ENCODE measurements around the gene DHX16.

Gene DHX16

DNA sequence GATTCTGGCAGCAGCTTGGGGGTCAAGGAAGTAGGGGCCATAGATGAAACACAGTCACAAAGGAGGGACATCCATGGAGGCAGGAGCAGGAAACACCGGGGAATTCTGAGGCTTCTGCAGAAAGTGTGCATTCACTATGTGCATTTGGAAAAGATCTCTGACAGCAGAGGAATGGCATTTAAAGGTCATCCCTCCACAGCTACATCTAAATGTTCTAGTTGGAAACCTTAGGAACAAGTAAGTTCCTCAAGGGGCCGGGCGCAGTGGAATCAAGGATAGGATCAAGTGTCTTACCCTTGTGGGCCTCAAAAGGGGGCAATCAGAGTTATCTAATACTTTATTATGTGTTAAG is 17.1 kb downstream of the DHX16 start:
- H3K9me2 ChIP-seq (replicated peaks; ENCODE audit: insufficient read depth, low read length): no peaks in the 10 kb centered on the region
- no peak for TF ChIP-seq CTCF (IDR thresholded peaks at IDR 0.05; ENCODE audit: low read length)
- no peak for TF ChIP-seq EZH2 (optimal IDR thresholded peaks at IDR 0.05; ENCODE audit: low read depth, low read length)
- no peak for TF ChIP-seq EZH2phosphoT487 (IDR thresholded peaks at IDR 0.05; ENCODE audit: low read length)
- no peak overlapping the region for H3K4me3 ChIP-seq (ENCODE audit: low read length)
- H4K20me1 ChIP-seq (ENCODE audit: insufficient read depth, low read length): no peaks in the 10 kb centered on the region
- no peak overlapping the region for H3K4me2 ChIP-seq (ENCODE audit: low read depth, low read length)
- no peaks in the 10 kb centered on the region for H3K9me3 ChIP-seq (replicated peaks; ENCODE audit: insufficient read depth, low read length)
- no peak overlapping the region for H3K27ac ChIP-seq (ENCODE audit: low read length)
- no peak overlapping the region for H3K9ac ChIP-seq (ENCODE audit: low read length)
- H3K27me3 ChIP-seq (replicated peaks; ENCODE audit: insufficient read depth, low read length): no peaks in the 10 kb centered on the region
- H2AFZ ChIP-seq (ENCODE audit: low read length): no peak overlapping the region
- H3F3A ChIP-seq (ENCODE audit: insufficient read depth, low read length): peaks cover 4% of the 10 kb centered on the region
- no peak for DNase-seq
- no peaks in the 10 kb centered on the region for H3K79me2 ChIP-seq (ENCODE audit: low read length)
- H3K4me1 ChIP-seq (ENCODE audit: low read length): no peaks in the 10 kb centered on the region
- no peaks in the 10 kb centered on the region; the same call in 1 of the 2 replicates for H3K36me3 ChIP-seq (replicated peaks; ENCODE audit: insufficient read depth, low read length)

DNA sequence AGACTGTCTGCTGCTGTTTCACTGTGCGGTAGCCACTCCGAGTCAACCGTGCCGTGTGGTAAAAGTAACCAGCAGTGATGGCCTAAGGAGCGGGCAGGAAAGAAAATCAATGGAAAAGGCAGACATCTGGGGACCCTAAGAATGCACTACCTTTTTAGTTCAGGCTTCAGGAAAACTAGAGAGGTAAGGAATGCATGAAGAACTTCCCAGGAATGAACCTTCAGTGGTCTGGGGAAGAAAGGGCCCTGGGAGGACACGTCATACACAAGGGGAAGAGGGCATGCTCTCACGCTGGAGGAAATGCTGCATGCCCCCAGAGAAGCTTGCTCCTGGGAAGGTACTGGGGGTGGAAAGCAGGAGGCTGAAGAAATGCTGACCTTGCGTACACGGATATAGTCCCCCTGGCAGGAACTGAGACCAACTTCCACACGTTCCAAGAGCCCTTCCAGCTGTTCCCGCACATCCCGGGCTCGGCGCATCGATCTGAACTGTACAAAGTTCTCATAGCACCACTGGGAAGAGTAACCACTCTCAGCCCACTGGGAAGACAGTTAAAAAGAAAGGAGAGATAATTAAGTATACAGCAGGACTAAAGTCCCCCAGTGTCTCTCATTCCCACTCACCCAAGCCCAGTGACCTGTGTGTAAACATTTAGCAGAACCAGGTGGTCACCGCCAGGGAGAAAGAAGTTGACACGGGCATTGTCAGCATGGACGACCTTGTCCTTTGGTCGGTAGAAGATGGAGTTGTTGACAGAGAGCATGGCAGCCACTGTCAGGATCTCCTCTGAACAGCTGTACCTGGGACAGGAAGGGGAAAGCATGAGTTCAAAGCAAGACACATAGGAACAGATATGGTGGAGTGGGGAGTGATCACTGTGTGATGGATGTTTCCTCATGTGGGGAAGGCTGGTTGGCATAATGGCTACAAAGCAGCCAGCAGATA is 17.7 kb downstream of the DHX16 start:
- Histone ChIP-seq H3K4me3 (ENCODE audit: low read length) (no peak overlapping the region), H3K9ac (ENCODE audit: low read length) (no peak overlapping the region), H3K36me3 (replicated peaks; ENCODE audit: insufficient read depth, low read length) (no peaks in the 10 kb centered on the region; the same call in 1 of the 2 replicates), H3K27me3 (replicated peaks; ENCODE audit: insufficient read depth, low read length) (no peaks in the 10 kb centered on the region), H3K27ac (ENCODE audit: low read length) (no peak overlapping the region), H2AFZ (ENCODE audit: low read length) (no peak overlapping the region), H4K20me1 (ENCODE audit: insufficient read depth, low read length) (no peaks in the 10 kb centered on the region), H3K9me2 (replicated peaks; ENCODE audit: insufficient read depth, low read length) (no peaks in the 10 kb centered on the region), H3K4me1 (ENCODE audit: low read length) (no peaks in the 10 kb centered on the region), H3K79me2 (ENCODE audit: low read length) (peaks cover under 1% of the 10 kb centered on the region; the same call in 1 of the 2 replicates), H3K4me2 (ENCODE audit: low read depth, low read length) (no peak overlapping the region), H3K9me3 (replicated peaks; ENCODE audit: insufficient read depth, low read length) (no peaks in the 10 kb centered on the region), H3F3A (ENCODE audit: insufficient read depth, low read length) (peaks cover 4% of the 10 kb centered on the region)
- DNase-seq: no peak
- TF ChIP-seq EZH2phosphoT487 (IDR thresholded peaks at IDR 0.05; ENCODE audit: low read length): no peak
- no peak for TF ChIP-seq EZH2 (optimal IDR thresholded peaks at IDR 0.05; ENCODE audit: low read depth, low read length)
- no peak for TF ChIP-seq CTCF (IDR thresholded peaks at IDR 0.05; ENCODE audit: low read length)

DNA sequence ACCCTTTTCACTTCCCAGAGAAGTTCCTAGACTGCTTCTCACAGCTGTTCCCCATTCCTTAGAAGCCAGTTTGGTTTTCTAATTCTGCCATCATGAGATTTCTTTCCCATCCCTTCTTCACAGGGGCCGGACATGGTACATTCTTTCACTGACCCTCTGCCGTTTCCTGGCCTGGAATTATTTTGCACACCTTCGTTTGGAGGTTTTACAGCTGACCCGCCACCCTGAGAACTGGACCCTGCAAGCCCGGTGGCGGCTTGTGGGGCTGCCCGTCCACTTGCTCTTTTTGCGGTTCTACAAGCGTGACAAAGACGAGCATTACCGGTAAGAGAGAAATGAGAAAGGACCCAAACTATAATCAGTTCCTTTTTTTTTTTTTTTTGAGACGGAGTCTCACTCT is 21.7 kb downstream of the DHX16 start:
- Histone ChIP-seq H3K79me2 (ENCODE audit: low read length) (peaks cover 34% of the 10 kb centered on the region), H3K4me2 (ENCODE audit: low read depth, low read length) (no peak overlapping the region), H3K4me3 (ENCODE audit: low read length) (no peak overlapping the region), H3K27me3 (replicated peaks; ENCODE audit: insufficient read depth, low read length) (no peaks in the 10 kb centered on the region), H3K9me2 (replicated peaks; ENCODE audit: insufficient read depth, low read length) (no peaks in the 10 kb centered on the region), H3K9ac (ENCODE audit: low read length) (no peak overlapping the region), H3K36me3 (replicated peaks; ENCODE audit: insufficient read depth, low read length) (peaks cover 4% of the 10 kb centered on the region; the same call in 1 of the 2 replicates), H3K27ac (ENCODE audit: low read length) (no peak overlapping the region), H3K9me3 (replicated peaks; ENCODE audit: insufficient read depth, low read length) (no peaks in the 10 kb centered on the region), H2AFZ (ENCODE audit: low read length) (no peak overlapping the region), H3F3A (ENCODE audit: insufficient read depth, low read length) (peaks cover 8% of the 10 kb centered on the region), H3K4me1 (ENCODE audit: low read length) (peaks cover 5% of the 10 kb centered on the region; the same call in 1 of the 2 replicates), H4K20me1 (ENCODE audit: insufficient read depth, low read length) (no peaks in the 10 kb centered on the region)
- no peak for DNase-seq
- TF ChIP-seq CTCF (IDR thresholded peaks at IDR 0.05; ENCODE audit: low read length) (no peak), EZH2 (optimal IDR thresholded peaks at IDR 0.05; ENCODE audit: low read depth, low read length) (no peak), EZH2phosphoT487 (IDR thresholded peaks at IDR 0.05; ENCODE audit: low read length) (no peak)
